Sigmoid colon (tissue), 7 donors: ENCODE measurements around the gene RAP2A. TPM values are rescaled to one million over a fixed set of nuclear protein-coding genes. Genes with fewer than 3 reads are reported as not detected.

Experiments used
- DNase-seq: peaks from one replicate; pipeline ENCODE4 v3.0.0-alpha.2; 2019
- H3K27ac ChIP-seq, 4 donors: fragments of 200-600 bp; sonication (generic); one replicate each; pipeline ENCODE4 v1.5.1; 2016 to 2019; ENCODE audit warnings: mild to moderate bottlenecking in 1 of 4
- H3K27me3 ChIP-seq, 3 donors: fragments of 200-600 bp; sonication (generic); one replicate each; pipeline ENCODE4 v1.5.1; 2019; ENCODE audit warnings: mild to moderate bottlenecking in 1 of 3
- H3K36me3 ChIP-seq, 4 donors: fragments of 200-600 bp; sonication (generic); one replicate each; pipeline ENCODE4 v1.5.1; 2016 to 2019
- H3K4me1 ChIP-seq, 4 donors: fragments of 200-600 bp; sonication (generic); one replicate each; pipeline ENCODE4 v1.5.1; 2017 to 2019
- H3K4me3 ChIP-seq, 4 donors: fragments of 200-600 bp; sonication (generic); one replicate each; pipeline ENCODE4 v1.5.1; 2017 to 2019; ENCODE audit warnings: mild to moderate bottlenecking in 2 of 4, moderate library complexity in 1 of 4
- H3K9me3 ChIP-seq, 4 donors: fragments of 200-600 bp in 3 of 4; sonication (generic) in 3 of 4; one replicate each; pipeline versions ENCODE4 v1.5.1 to v1.6.1; 2013 to 2019
- CTCF ChIP-seq, 4 experiments: fragments of 450-650 bp in 3 of 4; fragments of 200-600 bp in 1 of 4; IDR thresholded peaks; one replicate each; pipeline ENCODE4 v1.5.1; 2016 to 2019; ENCODE audit warnings: antibody characterized with exemption in 4 of 4, mild to moderate bottlenecking in 3 of 4, moderate library complexity in 2 of 4
- EP300 ChIP-seq, 4 donors: sonication (generic); formaldehyde crosslinking; IDR thresholded peaks; one replicate each; pipeline ENCODE4 v1.6.1; 2017; ENCODE audit warnings: antibody characterized with exemption in 4 of 4
- POLR2A ChIP-seq, 2 donors: fragments of 450-650 bp; IDR thresholded peaks; one replicate each; pipeline ENCODE4 v1.6.1; 2016; ENCODE audit warnings: antibody characterized with exemption in 2 of 2, mild to moderate bottlenecking in 2 of 2, moderate library complexity in 2 of 2
- POLR2AphosphoS5 ChIP-seq, 4 donors: sonication (generic); formaldehyde crosslinking; IDR thresholded peaks; one replicate each; pipeline ENCODE4 v1.6.1; 2017; ENCODE audit warnings: antibody characterized with exemption in 4 of 4
- WGBS, 2 donors: extraction: QIAGEN DNeasy Blood & Tissue Kit; methylation state at CpG; one replicate each; pipeline ENCODE4 v1.1.7; 2013; 5-methylcytosine and 5-hydroxymethylcytosine counted together
- intact Hi-C: fragments of 100-400 bp; cut with DNase I; formaldehyde crosslinking; loops from one replicate; pipeline ENCODE4 v1.15.1; 2023
- polyA plus RNA-seq, 3 donors: library from polyadenylated mRNA; stranded (reverse); fragments of 200-250 nt; gene quantifications; one replicate each; pipeline ENCODE4 v1.2.3, GENCODE V29; 2013
- total RNA-seq, 4 donors: library from RNA; depleted of rRNA; stranded (reverse); fragments of >200 nt; gene quantifications; one replicate each; pipeline ENCODE4 v1.1.0, GENCODE V29; 2016
- donor health status: healthy with polysubstance abuse.
- donor health status: Bipolar disorder and iron deficiency.
- donor health status: healthy.

RAP2A gene
- total and polyA plus RNA-seq, 7 donors = 8.0 to 27.7 (median 17.9) TPM

- H3K27ac ChIP-seq = no peak overlapping the region
- 20 to 60% methylated on average over 4 of the region's 4 CpGs for WGBS, 2 donors
- H3K36me3 ChIP-seq = no peaks in the 10 kb centered on the region
- H3K4me3 ChIP-seq = no peak overlapping the region
- H3K9me3 ChIP-seq = no peaks in the 10 kb centered on the region
- no peaks in the 10 kb centered on the region for H3K4me1 ChIP-seq
- DNase-seq = no peak
- H3K27me3 ChIP-seq = no peaks in the 10 kb centered on the region
- intact Hi-C loops = no loop called here
- TF ChIP-seq EP300 (IDR thresholded peaks at IDR 0.05) = no peak
- TF ChIP-seq POLR2A (IDR thresholded peaks at IDR 0.05) = no peak
- TF ChIP-seq CTCF (IDR thresholded peaks at IDR 0.05) = no peak
- TF ChIP-seq POLR2AphosphoS5 (IDR thresholded peaks at IDR 0.05) = no peak
Observed at GRCh38 chr13:97414392-97414791, 19.6 kb upstream of the RAP2A start.

- WGBS, 2 donors = 42 to 75% methylated on average over 5 of the region's 5 CpGs
- H3K9me3 ChIP-seq = no peaks in the 10 kb centered on the region
- no peaks in the 10 kb centered on the region for H3K4me1 ChIP-seq
- TF ChIP-seq POLR2AphosphoS5 (IDR thresholded peaks at IDR 0.05) (no peak), EP300 (IDR thresholded peaks at IDR 0.05) (no peak)
- no peak overlapping the region for H3K4me3 ChIP-seq
- H3K27ac ChIP-seq = no peak overlapping the region
- H3K36me3 ChIP-seq = no peaks in the 10 kb centered on the region
- intact Hi-C loops = no loop called here
- no peaks in the 10 kb centered on the region for H3K27me3 ChIP-seq
- no peak for DNase-seq
Observed at GRCh38 chr13:97417698-97418097, 16.3 kb upstream of the RAP2A start.

GRCh38 chr13:97422118-97423054, 11.6 kb upstream of the RAP2A start:
- Histone ChIP-seq H3K27ac (no peak overlapping the region), H3K27me3 (no peaks in the 10 kb centered on the region), H3K36me3 (no peaks in the 10 kb centered on the region), H3K4me1 (no peaks in the 10 kb centered on the region), H3K4me3 (no peak overlapping the region), H3K9me3 (no peaks in the 10 kb centered on the region)
- intact Hi-C loops = no loop called here
- no peak for TF ChIP-seq POLR2AphosphoS5 (IDR thresholded peaks at IDR 0.05)
- no peak for TF ChIP-seq CTCF (IDR thresholded peaks at IDR 0.05)
- TF ChIP-seq EP300 (IDR thresholded peaks at IDR 0.05) = no peak
- no peak for TF ChIP-seq POLR2A (IDR thresholded peaks at IDR 0.05)
- WGBS, 2 donors = 61 to 81% methylated on average over 8 of the region's 8 CpGs
- DNase-seq = no peak

DNA sequence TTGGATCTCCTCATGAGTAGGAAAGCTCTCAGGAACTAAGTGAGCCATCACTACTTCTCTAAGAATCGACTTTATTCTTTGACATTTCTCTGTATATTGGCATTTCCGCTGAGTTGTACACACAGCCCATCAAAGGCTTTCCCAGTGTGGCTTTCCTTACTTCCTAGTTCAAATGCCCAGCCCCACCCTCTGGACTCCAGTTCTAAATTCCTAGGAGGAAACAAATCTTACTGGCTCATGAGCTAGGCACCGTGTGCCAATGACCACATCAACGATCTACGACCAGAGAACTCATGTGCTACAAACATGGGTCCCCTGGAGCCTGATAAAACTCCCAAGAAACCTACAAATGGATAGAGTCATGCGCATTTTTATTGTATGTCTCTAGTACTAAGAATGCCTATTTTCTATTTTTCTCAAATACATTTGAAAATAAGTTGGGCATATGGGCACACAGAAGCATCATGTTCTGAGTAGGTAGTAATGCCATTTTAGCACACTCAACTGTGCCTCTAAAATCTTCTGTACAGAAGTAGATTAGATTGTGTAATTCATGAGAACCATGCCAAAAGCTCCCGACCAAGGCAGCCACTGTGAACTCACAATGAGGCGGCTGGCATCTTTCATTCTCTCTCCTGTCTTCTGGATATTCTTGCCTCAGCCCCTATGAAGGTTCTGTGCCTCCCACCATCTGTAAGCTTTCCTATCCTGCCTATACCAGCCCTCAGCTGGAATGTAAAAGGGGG, 10.5 kb upstream of the RAP2A start:
- H3K36me3 ChIP-seq = no peaks in the 10 kb centered on the region
- TF ChIP-seq POLR2AphosphoS5 (IDR thresholded peaks at IDR 0.05) (no peak), EP300 (IDR thresholded peaks at IDR 0.05) (no peak), CTCF (IDR thresholded peaks at IDR 0.05) (no peak), POLR2A (IDR thresholded peaks at IDR 0.05) (no peak)
- H3K27ac ChIP-seq = no peak overlapping the region
- H3K4me3 ChIP-seq = no peak overlapping the region
- no peak for DNase-seq
- no peaks in the 10 kb centered on the region for H3K27me3 ChIP-seq
- H3K9me3 ChIP-seq = no peaks in the 10 kb centered on the region
- WGBS, 2 donors = 89 to 91% methylated on average over 8 of the region's 8 CpGs
- intact Hi-C loops = no loop called here
- no peaks in the 10 kb centered on the region for H3K4me1 ChIP-seq

DNA sequence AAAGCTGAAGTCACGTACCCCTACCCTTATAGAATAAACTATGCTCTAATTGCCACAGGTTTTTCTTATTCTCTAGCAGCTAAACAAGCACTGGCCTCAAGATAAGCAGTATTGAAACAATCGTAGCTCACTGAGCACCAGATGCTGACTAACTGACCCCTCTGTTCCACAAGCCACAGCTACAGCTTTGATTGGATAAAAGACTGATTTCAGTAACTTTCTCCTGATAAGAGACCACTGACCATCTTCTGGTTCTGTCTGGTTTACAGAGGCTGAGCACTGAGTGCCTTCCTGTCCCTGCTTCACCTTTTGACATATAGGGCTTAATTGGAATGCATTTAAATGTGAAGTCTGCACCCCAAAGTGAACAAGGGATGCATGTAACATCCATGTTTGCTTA, 8.4 kb upstream of the RAP2A start:
- intact Hi-C loops = no loop called here
- Histone ChIP-seq H3K4me3 (no peak overlapping the region), H3K9me3 (no peaks in the 10 kb centered on the region), H3K36me3 (no peaks in the 10 kb centered on the region), H3K27ac (no peak overlapping the region), H3K27me3 (no peaks in the 10 kb centered on the region), H3K4me1 (no peaks in the 10 kb centered on the region)
- TF ChIP-seq POLR2AphosphoS5 (IDR thresholded peaks at IDR 0.05) (no peak), POLR2A (IDR thresholded peaks at IDR 0.05) (no peak), EP300 (IDR thresholded peaks at IDR 0.05) (no peak), CTCF (IDR thresholded peaks at IDR 0.05) (no peak)
- whole genome bisulfite sequencing, 2 donors = 84 to 91% methylated on average over 2 of the region's 2 CpGs
- DNase-seq = no peak
